Ovary (tissue), 9 donors: ENCODE data around the gene RNF114. TPM values are rescaled to one million over a fixed set of nuclear protein-coding genes. Genes with fewer than 3 reads are reported as not detected.
"Not testable (repeated sequence)": the region's sequence is repeated elsewhere in the genome, so short reads cannot be mapped to it uniquely, and the experiment has no call there.

ENCODE experiments used
- DNase-seq, 5 donors: peaks; one replicate each; pipeline ENCODE4 v3.0.0-alpha.2; 2019 to 2020
- H3K27ac ChIP-seq, 2 donors: fragments of 200-600 bp; one replicate each; pipeline versions ENCODE4 v1.5.1 to v1.8.0; 2019 to 2022
- H3K27me3 ChIP-seq: fragments of 200-600 bp; one replicate; pipeline ENCODE4 v1.8.0; 2022
- H3K36me3 ChIP-seq: fragments of 200-600 bp; sonication (generic); one replicate; pipeline ENCODE4 v1.5.1; 2019
- H3K4me1 ChIP-seq: one replicate; pipeline ENCODE4 v1.8.1; 2013; ENCODE audit warnings: mild to moderate bottlenecking, moderate library complexity; ENCODE audit not compliant: insufficient read depth
- H3K4me3 ChIP-seq: fragments of 200-600 bp; sonication (generic); one replicate; pipeline ENCODE4 v1.5.1; 2017
- H3K9me3 ChIP-seq, 2 donors: fragments of 200-600 bp in 1 of 2; sonication (generic) in 1 of 2; one replicate each; pipeline versions ENCODE4 v1.5.1 to v1.8.1; 2013 to 2019; ENCODE audit warnings: mild to moderate bottlenecking in 1 of 2, moderate library complexity in 1 of 2
- CTCF ChIP-seq, 3 donors: fragments of 450-650 bp in 2 of 3; fragments of 200-600 bp in 1 of 3; IDR thresholded peaks; one replicate each; pipeline versions ENCODE4 v1.5.1 to v1.8.0; 2016 to 2022; ENCODE audit warnings: antibody characterized with exemption in 3 of 3, mild to moderate bottlenecking in 1 of 3
- EP300 ChIP-seq: sonication (generic); formaldehyde crosslinking; IDR thresholded peaks from one replicate; pipeline ENCODE4 v1.6.1; 2017; ENCODE audit warnings: antibody characterized with exemption
- POLR2A ChIP-seq: fragments of 450-650 bp; IDR thresholded peaks from one replicate; pipeline ENCODE4 v1.6.1; 2017; ENCODE audit warnings: antibody characterized with exemption, mild to moderate bottlenecking, moderate library complexity
- WGBS, 3 donors: extraction: QIAGEN DNeasy Blood & Tissue Kit in 1 of 3; methylation state at CpG; one replicate each; pipeline versions ENCODE4 v1.1.5 to v1.1.7; 2013 to 2017; 5-methylcytosine and 5-hydroxymethylcytosine counted together
- intact Hi-C, 4 donors: fragments of 100-400 bp; cut with DNase I; formaldehyde crosslinking; loops; one replicate each; pipeline versions ENCODE4 v1.11.0 to v1.15.1; 2022 to 2023
- polyA plus RNA-seq, 2 donors: library from polyadenylated mRNA; stranded (reverse); fragments of 200-250 nt in 1 of 2; fragments of 350-450 nt in 1 of 2; fragmentation: Illumina TruSeq in 1 of 2; extraction: RNeasy Lipid Tissue Mini Kit (QIAGEN cat#74804) in 1 of 2; gene quantifications; one replicate each; pipeline ENCODE4 v1.2.3, GENCODE V29; 2013 to 2014
- total RNA-seq, 7 donors: library from RNA; depleted of rRNA in 2 of 7; stranded (reverse); fragments of >200 nt in 2 of 7; fragmentation: NEBNext Ultra II Directional in 3 of 7; extraction: Animal tissue kit (Norgen Biotek cat#: 25700) in 3 of 7; gene quantifications; one replicate each; pipeline versions ENCODE4 v1.1.0 to v1.2.4, GENCODE V29; 2016 to 2023
- donor health status: DM: no; HTN: no; CAD: no; lungs with moderate emphysema.
- donor health status: DM: no; HTN: no; CAD: no.
- donor health status: Bipolar disorder and iron deficiency.
- donor health status: DM: yes; HTN: yes; CAD: no.
- donor health status: DM: no; HTN: no; CAD: no.
- donor health status: DM: yes; HTN: yes; CAD: no.

RNF114 gene
- total and polyA plus RNA-seq, 9 donors, result 44.2 to 186 (median 65.2) TPM

GRCh38 chr20:49893242-49894072, 42.7 kb upstream of the RNF114 start:
- WGBS, 3 donors, result 61 to 75% (median 68%) methylated on average over 12 of the region's 12 CpGs
- Histone ChIP-seq H3K9me3 (no peaks in the 10 kb centered on the region), H3K36me3 (no peaks in the 10 kb centered on the region), H3K4me3 (no peak overlapping the region), H3K4me1 (peaks cover 24% of the 10 kb centered on the region), H3K27me3 (no peaks in the 10 kb centered on the region), H3K27ac (peak overlapping the region in 1 of 2 donors; percentile 41)
- TF ChIP-seq EP300 (no peak), POLR2A (no peak), CTCF (IDR thresholded peaks at IDR 0.05) (no peak)
- no peak for DNase-seq
- intact Hi-C loops, result no loop called here

GRCh38 chr20:49894073-49894470, 42.1 kb upstream of the RNF114 start:
- H3K4me1 ChIP-seq, result peaks cover 24% of the 10 kb centered on the region
- 46 to 75% (median 54%) methylated on average over 6 of the region's 6 CpGs for WGBS, 3 donors

GRCh38 chr20:49895474-49896093, 40.6 kb upstream of the RNF114 start:
- H3K27ac ChIP-seq, H3K27me3 ChIP-seq, H3K36me3 ChIP-seq, DNase-seq, H3K9me3 ChIP-seq, intact Hi-C loops, H3K4me3 ChIP-seq: not testable (repeated sequence)
- H3K4me1 ChIP-seq, result peaks cover 16% of the 10 kb centered on the region
- 92 to 95% (median 94%) methylated on average over 7 of the region's 7 CpGs for WGBS, 3 donors

More at GRCh38 chr20:49894073-49894470, 42.1 kb upstream of the RNF114 start:
- intact Hi-C loops, result no loop called here
- TF ChIP-seq CTCF (IDR thresholded peaks at IDR 0.05), result no peak
- TF ChIP-seq POLR2A, result no peak
- no peak for TF ChIP-seq EP300
- no peaks in the 10 kb centered on the region for H3K36me3 ChIP-seq
- no peak overlapping the region for H3K4me3 ChIP-seq
- DNase-seq, result no peak
- no peaks in the 10 kb centered on the region for H3K27me3 ChIP-seq
- no peaks in the 10 kb centered on the region for H3K9me3 ChIP-seq
- H3K27ac ChIP-seq, result no peak overlapping the region

- intact Hi-C loops, result no loop called here
- TF ChIP-seq CTCF (IDR thresholded peaks at IDR 0.05), result no peak
- TF ChIP-seq POLR2A, result no peak
- no peak for TF ChIP-seq EP300
- no peak for DNase-seq
Measured at GRCh38 chr20:49896204-49896603, 40.0 kb upstream of the RNF114 start.

More at GRCh38 chr20:49896204-49896603, 40.0 kb upstream of the RNF114 start:
- Histone ChIP-seq H3K4me1 (peaks cover 12% of the 10 kb centered on the region), H3K27ac (no peak overlapping the region), H3K9me3 (no peaks in the 10 kb centered on the region), H3K36me3 (no peaks in the 10 kb centered on the region), H3K4me3 (no peak overlapping the region), H3K27me3 (no peaks in the 10 kb centered on the region)
- 85 to 89% (median 87%) methylated on average over 6 of the region's 6 CpGs for WGBS, 3 donors
